GM12891 (cell line): ENCODE measurements around the gene MFAP3.

Source experiments
- POLR2A ChIP-seq: IDR thresholded peaks from 2 replicates; pipeline ENCODE4 v1.6.1; 2011; ENCODE audit warnings: low read depth, low read length, control low read depth
- POLR2AphosphoS5 ChIP-seq: IDR thresholded peaks from 2 replicates; pipeline ENCODE4 v1.6.1; 2011; ENCODE audit warnings: low read depth, low read length, control low read depth
- TAF1 ChIP-seq: IDR thresholded peaks from 2 replicates; pipeline ENCODE4 v1.6.1; 2011; ENCODE audit warnings: low read depth, low read length, control low read depth

- TF ChIP-seq POLR2A (no peak), POLR2AphosphoS5 (no peak), TAF1 (no peak)
These were observed 47.4 kb downstream of the MFAP3 start for GRCh38 chr5:154086146-154086545.
